Keratinocyte (primary cell): Measurements from ENCODE around the gene HEG1.

Experiments
- EZH2 ChIP-seq: IDR thresholded peaks from one replicate; pipeline ENCODE4 v1.6.1; 2012; ENCODE audit warnings: inconsistent platforms, mild to moderate bottlenecking, low read length, moderate library complexity
- TF ChIP-seq, protein P1 (sequence below), 3 experiments: IDR thresholded peaks in 1 of 3; conservative IDR thresholded peaks in 1 of 3; optimal IDR thresholded peaks in 1 of 3; 2 replicates in 2 of 3; 3 replicates in 1 of 3; pipeline versions ENCODE3 to v1.5.1; 2011; ENCODE audit warnings: low read length in 3 of 3, mild to moderate bottlenecking in 3 of 3, moderate library complexity in 2 of 3, control low read depth in 1 of 3, inconsistent platforms in 1 of 3; ENCODE audit not compliant: insufficient read depth in 2 of 3; ENCODE audit errors: extremely low read depth in 1 of 3

DNA sequence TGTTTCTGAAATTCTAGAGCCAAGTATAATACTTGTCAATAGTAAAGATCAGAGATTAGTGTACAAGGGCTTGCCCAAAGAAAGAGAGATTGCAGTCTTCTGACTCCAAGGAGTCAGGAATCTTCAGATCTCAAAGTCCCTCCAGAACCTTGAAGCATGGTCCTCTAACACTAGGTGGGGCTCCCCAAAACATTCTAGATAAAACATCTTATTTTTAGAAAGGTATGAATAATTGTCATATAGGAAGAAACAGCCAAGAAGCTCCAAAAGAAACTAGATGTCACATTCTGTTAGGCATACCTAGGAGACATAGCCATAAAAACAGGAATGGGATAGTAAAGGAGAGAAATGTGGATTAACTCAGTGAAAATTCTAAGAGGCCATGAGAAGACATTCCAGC is 132.0 kb downstream of the HEG1 start:
- TF ChIP-seq, protein P1, sequence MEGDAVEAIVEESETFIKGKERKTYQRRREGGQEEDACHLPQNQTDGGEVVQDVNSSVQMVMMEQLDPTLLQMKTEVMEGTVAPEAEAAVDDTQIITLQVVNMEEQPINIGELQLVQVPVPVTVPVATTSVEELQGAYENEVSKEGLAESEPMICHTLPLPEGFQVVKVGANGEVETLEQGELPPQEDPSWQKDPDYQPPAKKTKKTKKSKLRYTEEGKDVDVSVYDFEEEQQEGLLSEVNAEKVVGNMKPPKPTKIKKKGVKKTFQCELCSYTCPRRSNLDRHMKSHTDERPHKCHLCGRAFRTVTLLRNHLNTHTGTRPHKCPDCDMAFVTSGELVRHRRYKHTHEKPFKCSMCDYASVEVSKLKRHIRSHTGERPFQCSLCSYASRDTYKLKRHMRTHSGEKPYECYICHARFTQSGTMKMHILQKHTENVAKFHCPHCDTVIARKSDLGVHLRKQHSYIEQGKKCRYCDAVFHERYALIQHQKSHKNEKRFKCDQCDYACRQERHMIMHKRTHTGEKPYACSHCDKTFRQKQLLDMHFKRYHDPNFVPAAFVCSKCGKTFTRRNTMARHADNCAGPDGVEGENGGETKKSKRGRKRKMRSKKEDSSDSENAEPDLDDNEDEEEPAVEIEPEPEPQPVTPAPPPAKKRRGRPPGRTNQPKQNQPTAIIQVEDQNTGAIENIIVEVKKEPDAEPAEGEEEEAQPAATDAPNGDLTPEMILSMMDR (optimal IDR thresholded peaks at IDR 0.05 in 1 of 3, IDR thresholded peaks at IDR 0.05 in 1 of 3, conservative IDR thresholded peaks at IDR 0.05 in 1 of 3; ENCODE audit: extremely low read depth in 1 of 3, insufficient read depth in 2 of 3, low read length in 3 of 3) = peak in 1 of 3 experiments; percentile 25
- no peak for TF ChIP-seq EZH2
